K562 (cell line): ENCODE data around the gene OSTF1. TPM values are rescaled to one million over a fixed set of nuclear protein-coding genes. Genes with fewer than 3 reads are reported as not detected.

Source experiments
- FOXK2 ChIP-seq, 2 experiments: fragments of 450-650 bp; IDR thresholded peaks in 1 of 2; conservative IDR thresholded peaks in 1 of 2; 2 replicates each; pipeline ENCODE4 v1.6.1; 2016; ENCODE audit warnings: low read depth in 2 of 2, mild to moderate bottlenecking in 1 of 2
- GABPA ChIP-seq: fragments of 200-800 bp; sonication (Bioruptor generic); conservative IDR thresholded peaks from 2 replicates; pipeline ENCODE4 v1.6.1; 2016; ENCODE audit warnings: low read depth, missing genetic modification characterization, missing compliant biosample characterization
- MAFG ChIP-seq: fragments of 450-650 bp; conservative IDR thresholded peaks from 2 replicates; pipeline ENCODE4 v1.6.1; 2016; ENCODE audit warnings: missing genetic modification characterization, missing compliant biosample characterization
- RFX7 ChIP-seq: fragments of 250-450 bp; sonication (Bioruptor Pico); IDR thresholded peaks from 2 replicates; pipeline ENCODE4 v1.5.1; 2021; ENCODE audit warnings: mild to moderate bottlenecking
- TFAM ChIP-seq: fragments of 250-450 bp; sonication (Bioruptor Pico); conservative IDR thresholded peaks from 2 replicates; pipeline ENCODE4 v1.5.0; 2021; ENCODE audit warnings: mild to moderate bottlenecking, moderate library complexity
- YY1 ChIP-seq, 3 experiments: IDR thresholded peaks; 2 replicates each; pipeline ENCODE4 v1.6.1; 2011; ENCODE audit warnings: low read length in 2 of 3, mild to moderate bottlenecking in 2 of 3, moderate library complexity in 2 of 3, borderline replicate concordance in 1 of 3, control low read depth in 1 of 3, low read depth in 1 of 3; ENCODE audit not compliant: insufficient read depth in 3 of 3, insufficient replicate concordance in 2 of 3, control insufficient read depth in 1 of 3, insufficient read length in 1 of 3; ENCODE audit errors: extremely low read depth in 1 of 3
- ZBTB8A ChIP-seq: fragments of 450-650 bp; IDR thresholded peaks from 2 replicates; pipeline ENCODE4 v1.6.1; 2018; ENCODE audit warnings: mild to moderate bottlenecking, moderate library complexity; ENCODE audit not compliant: partially characterized antibody
- ZKSCAN1 ChIP-seq: fragments of 150-350 bp; IDR thresholded peaks from 2 replicates; pipeline ENCODE4 v1.6.1; 2016; ENCODE audit warnings: low read depth, low read length
- polyA plus RNA-seq, 8 experiments: library from polyadenylated mRNA; depleted of rRNA in 4 of 8; stranded (reverse) in 5 of 8; unstranded in 3 of 8; fragments of >200 nt; fragmentation: Nextera tagmentation in 2 of 8; fragmentation: Illumina TruSeq in 1 of 8; extraction: Ambion mirVana in 2 of 8; extraction: Trizol in 1 of 8; gene quantifications; 2 replicates each; pipeline versions ENCODE4 v1.2.1 to v1.2.3, GENCODE V29; 2011 to 2014; ENCODE audit warnings: inconsistent platforms in 1 of 8, missing spikeins in 1 of 8
- total RNA-seq, 7 experiments: library from RNA; depleted of rRNA in 6 of 7; stranded (reverse); fragments of >200 nt in 6 of 7; fragmentation: Illumina TruSeq in 2 of 7; extraction: Trizol in 2 of 7; gene quantifications; 2 replicates each; pipeline versions ENCODE4 v1.2.1 to v1.2.3, GENCODE V29; 2011 to 2021; ENCODE audit warnings: low replicate concordance in 1 of 7
- TF ChIP-seq, protein P1 (sequence below), 2 experiments: fragments of 200-800 bp in 1 of 2; sonication (Bioruptor generic) in 1 of 2; sonication (generic) in 1 of 2; formaldehyde crosslinking in 1 of 2; IDR thresholded peaks in 1 of 2; conservative IDR thresholded peaks in 1 of 2; 2 replicates each; pipeline versions ENCODE4 v1.5.0 to v1.6.1; 2016 to 2020; ENCODE audit warnings: missing compliant biosample characterization in 1 of 2, missing genetic modification characterization in 1 of 2, missing genetic modification reagents in 1 of 2
- TF ChIP-seq, protein P2 (sequence below), 2 experiments: fragments of 450-650 bp; conservative IDR thresholded peaks; 2 replicates each; pipeline ENCODE4 v1.6.1; 2017; ENCODE audit warnings: mild to moderate bottlenecking in 2 of 2, moderate library complexity in 2 of 2
- TF ChIP-seq, protein P3 (sequence below): fragments of 200-800 bp; sonication (Bioruptor generic); IDR thresholded peaks from 2 replicates; pipeline ENCODE4 v1.6.1; 2017; ENCODE audit warnings: missing genetic modification characterization, missing compliant biosample characterization
- TF ChIP-seq, protein P4 (sequence below): fragments of 200-800 bp; sonication (Bioruptor generic); IDR thresholded peaks from 2 replicates; pipeline ENCODE4 v1.6.1; 2016; ENCODE audit warnings: missing genetic modification characterization, missing compliant biosample characterization

OSTF1 gene
- total and polyA plus RNA-seq, 9 of the 15 experiments (the other 6 are each of a cell fraction or from before 2014, with no cell fraction given): 15.0 to 37.3 (median 23.0) TPM

DNA sequence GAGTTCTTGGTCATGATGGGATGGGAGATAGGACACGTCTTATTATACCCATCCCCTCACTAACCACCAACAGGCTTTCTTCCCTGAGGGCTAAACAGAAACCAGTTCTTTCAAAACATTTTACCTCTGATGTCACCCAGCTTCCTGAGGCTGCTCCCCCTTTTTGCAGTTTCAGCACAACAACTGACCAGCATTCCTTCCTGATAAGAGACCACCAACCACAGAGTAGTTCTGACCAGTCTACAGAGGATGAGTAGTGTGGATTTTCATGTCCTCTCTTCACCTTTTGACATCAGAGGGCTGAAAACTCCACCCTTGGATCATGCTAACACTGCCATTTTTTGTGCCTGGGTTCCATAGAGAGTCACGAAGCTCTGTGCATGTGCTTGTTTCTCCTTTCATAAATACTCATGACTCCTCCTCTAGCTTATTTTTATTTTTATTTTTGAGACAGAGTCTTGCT is 82.6 kb downstream of the OSTF1 start (continued):
- peak in 1 of 3 experiments; percentile 59 for TF ChIP-seq YY1 (IDR thresholded peaks at IDR 0.05; ENCODE audit: borderline replicate concordance in 1 of 3, control insufficient read depth in 1 of 3, extremely low read depth in 1 of 3, insufficient read depth in 3 of 3, insufficient read length in 1 of 3, insufficient replicate concordance in 2 of 3, low read depth in 1 of 3, low read length in 2 of 3)
- TF ChIP-seq MAFG (tag): peak; percentile 71
- TF ChIP-seq, protein P1, sequence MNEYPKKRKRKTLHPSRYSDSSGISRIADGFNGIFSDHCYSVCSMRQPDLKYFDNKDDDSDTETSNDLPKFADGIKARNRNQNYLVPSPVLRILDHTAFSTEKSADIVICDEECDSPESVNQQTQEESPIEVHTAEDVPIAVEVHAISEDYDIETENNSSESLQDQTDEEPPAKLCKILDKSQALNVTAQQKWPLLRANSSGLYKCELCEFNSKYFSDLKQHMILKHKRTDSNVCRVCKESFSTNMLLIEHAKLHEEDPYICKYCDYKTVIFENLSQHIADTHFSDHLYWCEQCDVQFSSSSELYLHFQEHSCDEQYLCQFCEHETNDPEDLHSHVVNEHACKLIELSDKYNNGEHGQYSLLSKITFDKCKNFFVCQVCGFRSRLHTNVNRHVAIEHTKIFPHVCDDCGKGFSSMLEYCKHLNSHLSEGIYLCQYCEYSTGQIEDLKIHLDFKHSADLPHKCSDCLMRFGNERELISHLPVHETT (CRISPR knock-in tag; conservative IDR thresholded peaks at IDR 0.05 in 1 of 2, IDR thresholded peaks at IDR 0.05 in 1 of 2): peak in 1 of 2 experiments; percentile 64; a peak in 1 of 4 replicates
- TF ChIP-seq, protein P2, sequence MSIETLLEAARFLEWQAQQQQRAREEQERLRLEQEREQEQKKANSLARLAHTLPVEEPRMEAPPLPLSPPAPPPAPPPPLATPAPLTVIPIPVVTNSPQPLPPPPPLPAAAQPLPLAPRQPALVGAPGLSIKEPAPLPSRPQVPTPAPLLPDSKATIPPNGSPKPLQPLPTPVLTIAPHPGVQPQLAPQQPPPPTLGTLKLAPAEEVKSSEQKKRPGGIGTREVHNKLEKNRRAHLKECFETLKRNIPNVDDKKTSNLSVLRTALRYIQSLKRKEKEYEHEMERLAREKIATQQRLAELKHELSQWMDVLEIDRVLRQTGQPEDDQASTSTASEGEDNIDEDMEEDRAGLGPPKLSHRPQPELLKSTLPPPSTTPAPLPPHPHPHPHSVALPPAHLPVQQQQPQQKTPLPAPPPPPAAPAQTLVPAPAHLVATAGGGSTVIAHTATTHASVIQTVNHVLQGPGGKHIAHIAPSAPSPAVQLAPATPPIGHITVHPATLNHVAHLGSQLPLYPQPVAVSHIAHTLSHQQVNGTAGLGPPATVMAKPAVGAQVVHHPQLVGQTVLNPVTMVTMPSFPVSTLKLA (conservative IDR thresholded peaks at IDR 0.05): no peak
- no peak for TF ChIP-seq TFAM (CRISPR knock-in tag)
- no peak for TF ChIP-seq ZBTB8A
- no peak for TF ChIP-seq RFX7 (CRISPR knock-in tag)
- no peak for TF ChIP-seq GABPA
- no peak for TF ChIP-seq ZKSCAN1
- TF ChIP-seq, protein P3, sequence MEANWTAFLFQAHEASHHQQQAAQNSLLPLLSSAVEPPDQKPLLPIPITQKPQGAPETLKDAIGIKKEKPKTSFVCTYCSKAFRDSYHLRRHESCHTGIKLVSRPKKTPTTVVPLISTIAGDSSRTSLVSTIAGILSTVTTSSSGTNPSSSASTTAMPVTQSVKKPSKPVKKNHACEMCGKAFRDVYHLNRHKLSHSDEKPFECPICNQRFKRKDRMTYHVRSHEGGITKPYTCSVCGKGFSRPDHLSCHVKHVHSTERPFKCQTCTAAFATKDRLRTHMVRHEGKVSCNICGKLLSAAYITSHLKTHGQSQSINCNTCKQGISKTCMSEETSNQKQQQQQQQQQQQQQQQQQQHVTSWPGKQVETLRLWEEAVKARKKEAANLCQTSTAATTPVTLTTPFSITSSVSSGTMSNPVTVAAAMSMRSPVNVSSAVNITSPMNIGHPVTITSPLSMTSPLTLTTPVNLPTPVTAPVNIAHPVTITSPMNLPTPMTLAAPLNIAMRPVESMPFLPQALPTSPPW (CRISPR knock-in tag): peak; percentile 67
- TF ChIP-seq FOXK2 (conservative IDR thresholded peaks at IDR 0.05 in 1 of 2, IDR thresholded peaks at IDR 0.05 in 1 of 2; ENCODE audit: low read depth in 2 of 2): no peak
- TF ChIP-seq, protein P4, sequence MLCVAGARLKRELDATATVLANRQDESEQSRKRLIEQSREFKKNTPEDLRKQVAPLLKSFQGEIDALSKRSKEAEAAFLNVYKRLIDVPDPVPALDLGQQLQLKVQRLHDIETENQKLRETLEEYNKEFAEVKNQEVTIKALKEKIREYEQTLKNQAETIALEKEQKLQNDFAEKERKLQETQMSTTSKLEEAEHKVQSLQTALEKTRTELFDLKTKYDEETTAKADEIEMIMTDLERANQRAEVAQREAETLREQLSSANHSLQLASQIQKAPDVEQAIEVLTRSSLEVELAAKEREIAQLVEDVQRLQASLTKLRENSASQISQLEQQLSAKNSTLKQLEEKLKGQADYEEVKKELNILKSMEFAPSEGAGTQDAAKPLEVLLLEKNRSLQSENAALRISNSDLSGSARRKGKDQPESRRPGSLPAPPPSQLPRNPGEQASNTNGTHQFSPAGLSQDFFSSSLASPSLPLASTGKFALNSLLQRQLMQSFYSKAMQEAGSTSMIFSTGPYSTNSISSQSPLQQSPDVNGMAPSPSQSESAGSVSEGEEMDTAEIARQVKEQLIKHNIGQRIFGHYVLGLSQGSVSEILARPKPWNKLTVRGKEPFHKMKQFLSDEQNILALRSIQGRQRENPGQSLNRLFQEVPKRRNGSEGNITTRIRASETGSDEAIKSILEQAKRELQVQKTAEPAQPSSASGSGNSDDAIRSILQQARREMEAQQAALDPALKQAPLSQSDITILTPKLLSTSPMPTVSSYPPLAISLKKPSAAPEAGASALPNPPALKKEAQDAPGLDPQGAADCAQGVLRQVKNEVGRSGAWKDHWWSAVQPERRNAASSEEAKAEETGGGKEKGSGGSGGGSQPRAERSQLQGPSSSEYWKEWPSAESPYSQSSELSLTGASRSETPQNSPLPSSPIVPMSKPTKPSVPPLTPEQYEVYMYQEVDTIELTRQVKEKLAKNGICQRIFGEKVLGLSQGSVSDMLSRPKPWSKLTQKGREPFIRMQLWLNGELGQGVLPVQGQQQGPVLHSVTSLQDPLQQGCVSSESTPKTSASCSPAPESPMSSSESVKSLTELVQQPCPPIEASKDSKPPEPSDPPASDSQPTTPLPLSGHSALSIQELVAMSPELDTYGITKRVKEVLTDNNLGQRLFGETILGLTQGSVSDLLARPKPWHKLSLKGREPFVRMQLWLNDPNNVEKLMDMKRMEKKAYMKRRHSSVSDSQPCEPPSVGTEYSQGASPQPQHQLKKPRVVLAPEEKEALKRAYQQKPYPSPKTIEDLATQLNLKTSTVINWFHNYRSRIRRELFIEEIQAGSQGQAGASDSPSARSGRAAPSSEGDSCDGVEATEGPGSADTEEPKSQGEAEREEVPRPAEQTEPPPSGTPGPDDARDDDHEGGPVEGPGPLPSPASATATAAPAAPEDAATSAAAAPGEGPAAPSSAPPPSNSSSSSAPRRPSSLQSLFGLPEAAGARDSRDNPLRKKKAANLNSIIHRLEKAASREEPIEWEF (CRISPR knock-in tag): peak; percentile 36; the same call in 1 of the 2 replicates
